HG03103 (cell line): ENCODE data around the gene PRIM1.
"Not testable (repeated sequence)": the region's sequence is repeated elsewhere in the genome, so short reads cannot be mapped to it uniquely, and the experiment has no call there.

ENCODE experiments used
- ATAC-seq: cut with Tn5 transposase; IDR thresholded peaks from one replicate; pipeline ENCODE4 v1.9.1; 2021; ENCODE audit warnings: low read depth; ENCODE audit not compliant: unreplicated experiment

Gene PRIM1

GRCh38 chr12:56751712-56752598 lies at the start of gene PRIM1:
TSS of gene PRIM1 (minus strand) at chr12:56752323. CDS start at chr12:56752298, 25 bp downstream.
- ATAC-seq = peak; percentile 65

DNA sequence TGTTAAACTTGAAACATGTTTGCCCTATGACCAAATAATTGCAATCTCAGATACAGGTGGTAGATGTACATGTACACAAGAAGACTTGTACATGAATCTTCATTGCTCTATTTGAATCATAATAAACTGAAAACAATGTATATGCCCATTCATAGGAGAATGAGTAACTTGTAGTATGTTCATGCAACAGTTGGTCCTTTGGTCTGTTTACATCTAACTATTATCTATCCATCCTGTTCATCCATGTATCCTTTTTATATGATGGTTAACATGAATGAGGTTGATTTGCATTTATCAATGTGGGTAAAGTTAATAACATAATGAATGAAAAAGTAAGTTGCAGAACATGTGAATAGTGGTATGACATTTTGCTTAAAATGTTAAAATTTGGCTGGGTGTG lies 48.1 kb upstream of the PRIM1 start:
- no peak for ATAC-seq

DNA sequence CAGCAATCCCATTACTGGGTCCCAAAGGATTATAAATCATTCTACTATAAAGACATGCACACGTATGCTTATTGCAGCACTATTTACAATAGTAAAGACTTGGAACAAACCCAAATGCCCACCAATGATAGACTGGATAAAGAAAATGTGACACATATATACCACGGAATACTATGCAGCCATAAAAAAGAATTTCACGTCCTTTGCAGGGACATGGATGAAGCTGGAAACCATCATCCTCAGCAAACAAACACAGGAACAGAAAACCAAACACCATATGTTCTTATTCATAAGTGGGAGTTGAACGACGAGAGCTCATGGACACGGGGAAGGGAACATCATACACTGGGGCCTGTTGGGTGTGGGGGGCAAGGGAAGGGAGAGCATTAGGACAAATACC lies 47.2 kb upstream of the PRIM1 start:
- not testable (repeated sequence) for ATAC-seq

DNA sequence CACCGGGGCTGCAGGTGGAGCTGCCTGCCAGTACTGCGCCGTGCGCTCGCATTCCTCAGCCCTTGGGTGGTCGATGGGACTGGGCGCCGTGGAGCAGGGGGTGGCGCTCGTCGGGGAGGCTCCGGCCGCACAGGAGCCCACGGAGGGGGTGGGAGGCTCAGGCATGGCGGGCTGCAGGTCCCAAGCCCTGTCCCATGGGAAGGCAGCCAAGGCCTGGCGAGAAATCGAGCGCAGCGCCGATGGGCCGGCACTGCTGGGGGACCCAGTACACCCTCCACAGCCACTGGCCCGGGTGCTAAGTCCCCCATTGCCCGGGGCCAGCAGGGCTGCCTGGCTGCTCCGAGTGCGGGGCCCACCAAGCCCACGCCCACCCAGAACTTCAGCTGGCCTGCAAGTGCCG lies 43.7 kb upstream of the PRIM1 start:
- ATAC-seq = not testable (repeated sequence)

GRCh38 chr12:56795046-56795562 lies 43.0 kb upstream of the PRIM1 start:
- ATAC-seq = not testable (repeated sequence)

DNA sequence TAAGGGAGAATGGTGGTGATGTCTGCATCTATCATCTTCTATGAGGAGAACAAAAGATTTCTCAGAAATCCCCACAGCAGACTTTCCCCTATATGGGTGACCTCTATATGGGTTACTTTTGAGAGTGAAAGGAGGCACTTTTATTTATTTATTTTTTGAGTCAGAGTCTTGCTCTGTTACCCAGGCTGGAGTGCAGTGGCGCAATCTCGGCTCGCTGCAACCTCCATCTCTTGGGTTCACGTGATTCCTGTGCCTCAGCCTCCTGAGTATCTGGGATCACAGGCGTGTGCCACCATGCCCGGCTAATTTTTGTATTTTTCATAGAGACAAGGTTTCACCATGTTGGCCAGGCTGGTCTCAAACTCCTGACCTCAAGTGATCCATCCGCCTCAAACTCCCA lies 41.0 kb upstream of the PRIM1 start:
- not testable (repeated sequence) for ATAC-seq

GRCh38 chr12:56792678-56793077 lies 40.6 kb upstream of the PRIM1 start:
- ATAC-seq = no peak

DNA sequence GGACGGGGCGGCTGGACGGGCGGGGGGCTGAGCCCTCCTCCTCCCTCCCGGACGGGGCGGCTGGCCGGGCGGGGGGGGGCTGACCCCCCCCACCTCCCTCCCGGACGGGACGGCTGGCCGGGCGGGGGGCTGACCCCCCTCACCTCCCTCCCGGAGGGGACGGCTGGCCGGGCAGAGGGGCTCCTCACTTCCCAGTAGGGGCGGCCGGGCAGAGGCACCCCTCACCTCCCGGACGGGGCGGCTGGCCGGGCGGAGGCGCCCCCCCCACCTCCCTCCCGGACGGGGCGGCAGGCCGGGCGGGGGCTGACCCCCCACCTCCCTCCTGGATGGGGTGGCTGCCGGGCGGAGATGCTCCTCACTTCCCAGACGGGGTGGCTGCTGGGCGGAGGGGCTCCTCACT lies 37.3 kb upstream of the PRIM1 start:
- not testable (repeated sequence) for ATAC-seq

DNA sequence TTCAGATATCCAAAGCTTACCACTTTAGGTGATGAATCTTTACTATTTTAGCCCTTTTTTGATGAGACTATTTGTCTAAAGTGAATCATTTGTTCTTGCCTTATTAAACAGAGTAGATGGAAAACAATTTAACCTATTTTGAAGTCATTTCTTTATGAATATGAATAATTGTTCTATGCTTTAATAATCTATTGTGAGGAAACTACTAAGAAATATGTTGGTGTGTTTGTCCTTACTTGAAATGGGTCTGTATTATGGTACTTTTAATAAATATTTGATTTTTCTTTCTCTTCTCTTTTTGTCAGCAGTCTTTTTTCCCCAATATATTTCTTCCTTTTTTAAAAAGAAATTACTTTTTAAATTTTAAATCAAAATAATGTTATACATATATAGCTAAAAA lies 35.4 kb upstream of the PRIM1 start:
- ATAC-seq = no peak

DNA sequence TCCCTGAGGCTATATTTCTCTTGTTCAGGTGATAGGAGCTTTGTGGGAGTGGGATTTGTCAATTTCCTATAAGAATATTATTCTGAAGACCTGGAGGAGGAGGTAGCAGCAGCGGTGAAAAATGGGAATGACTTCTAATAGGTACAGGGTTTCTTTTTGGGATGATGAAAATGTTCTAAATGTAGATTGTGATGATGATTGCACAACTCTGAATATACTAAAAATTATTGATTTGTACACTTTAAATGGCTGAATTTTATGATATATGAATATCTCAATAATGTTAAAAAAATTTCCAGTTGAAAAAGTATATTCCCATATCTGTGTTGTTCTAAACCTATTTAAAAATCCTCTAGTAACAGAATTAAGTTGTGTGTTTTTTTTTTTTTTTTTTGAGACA lies 33.8 kb upstream of the PRIM1 start:
- ATAC-seq = no peak

- ATAC-seq = no peak
These were observed 33.2 kb upstream of the PRIM1 start for GRCh38 chr12:56785141-56785865.

DNA sequence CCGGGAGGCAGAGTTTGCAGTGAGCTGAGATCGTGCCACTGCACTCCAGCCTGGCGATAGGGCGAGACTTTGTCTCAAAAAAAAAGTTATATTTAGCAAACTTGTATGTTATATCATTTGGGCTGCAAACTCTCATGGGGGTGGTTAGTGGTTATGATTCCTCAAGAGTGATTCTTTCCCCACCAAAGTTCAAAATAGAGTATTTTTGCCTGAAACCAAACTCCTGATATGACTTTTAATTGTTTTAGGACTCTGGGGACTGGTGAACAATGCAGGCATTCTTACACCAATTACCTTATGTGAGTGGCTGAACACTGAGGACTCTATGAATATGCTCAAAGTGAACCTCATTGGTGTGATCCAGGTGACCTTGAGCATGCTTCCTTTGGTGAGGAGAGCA lies 29.6 kb upstream of the PRIM1 start:
- no peak for ATAC-seq

GRCh38 chr12:56778756-56779155 lies 26.6 kb upstream of the PRIM1 start:
- no peak for ATAC-seq

GRCh38 chr12:56776654-56777053 lies 24.5 kb upstream of the PRIM1 start:
- ATAC-seq = no peak

- no peak for ATAC-seq
These were observed 23.5 kb upstream of the PRIM1 start for GRCh38 chr12:56775638-56776037.

DNA sequence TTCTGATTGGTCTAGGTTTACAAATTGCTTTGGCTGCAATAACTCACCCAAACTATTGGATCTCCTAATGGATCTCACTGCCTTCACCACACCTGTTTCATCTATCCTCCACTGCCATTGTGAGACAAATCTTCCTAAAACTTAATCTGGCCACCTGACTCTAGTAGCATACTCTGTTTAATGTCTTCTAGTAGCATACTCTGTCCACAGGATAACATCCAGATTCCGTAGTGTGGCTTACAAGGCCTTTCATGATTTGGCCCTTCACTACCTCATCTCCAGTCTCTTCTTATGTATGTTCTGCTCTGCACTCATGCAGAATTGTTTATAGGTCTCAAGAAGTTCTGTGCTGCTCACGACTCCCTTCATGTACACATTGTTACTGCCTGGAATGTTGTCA lies 21.0 kb upstream of the PRIM1 start:
- ATAC-seq = no peak

DNA sequence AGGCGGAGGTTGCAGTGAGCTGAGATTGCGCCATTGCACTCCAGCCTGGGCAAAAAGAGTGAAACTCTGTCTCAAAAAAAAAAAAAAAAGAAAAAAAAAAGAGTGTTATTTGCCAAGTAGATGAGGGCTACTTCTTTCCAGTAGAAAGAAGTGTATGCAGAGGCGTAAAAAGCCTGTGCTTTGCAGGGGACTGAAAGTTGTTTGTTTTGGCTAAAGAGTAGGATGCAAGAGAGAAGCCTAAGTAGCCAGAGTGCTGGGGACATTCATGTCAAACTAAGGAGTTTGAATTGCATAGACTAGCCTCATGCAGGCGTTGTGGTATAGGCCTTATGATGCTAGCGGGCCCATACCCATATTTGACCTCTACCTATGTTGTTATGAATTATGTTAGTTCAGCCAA lies 20.5 kb upstream of the PRIM1 start:
- no peak for ATAC-seq

GRCh38 chr12:56769868-56770267 lies 17.7 kb upstream of the PRIM1 start:
- ATAC-seq = no peak

DNA sequence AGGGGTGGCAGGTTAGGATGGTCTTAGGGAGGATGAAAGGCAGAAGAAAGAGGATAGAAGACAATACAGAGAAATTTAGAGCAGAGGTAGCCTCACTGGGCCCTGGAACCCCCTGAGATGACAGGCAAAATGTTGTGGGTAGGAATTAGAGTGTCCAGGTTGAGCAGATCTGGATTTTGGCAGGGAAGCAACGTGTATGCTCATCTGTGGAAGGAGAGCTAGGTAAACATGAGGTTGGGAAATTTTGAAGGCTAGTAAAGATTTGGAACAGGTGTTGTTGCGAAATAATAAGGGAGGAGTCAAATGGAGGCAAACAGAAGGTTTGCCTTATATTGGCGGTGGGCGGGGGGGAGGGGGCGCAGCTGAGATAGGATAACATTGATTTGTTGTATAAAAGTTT lies 16.3 kb upstream of the PRIM1 start:
- no peak for ATAC-seq

DNA sequence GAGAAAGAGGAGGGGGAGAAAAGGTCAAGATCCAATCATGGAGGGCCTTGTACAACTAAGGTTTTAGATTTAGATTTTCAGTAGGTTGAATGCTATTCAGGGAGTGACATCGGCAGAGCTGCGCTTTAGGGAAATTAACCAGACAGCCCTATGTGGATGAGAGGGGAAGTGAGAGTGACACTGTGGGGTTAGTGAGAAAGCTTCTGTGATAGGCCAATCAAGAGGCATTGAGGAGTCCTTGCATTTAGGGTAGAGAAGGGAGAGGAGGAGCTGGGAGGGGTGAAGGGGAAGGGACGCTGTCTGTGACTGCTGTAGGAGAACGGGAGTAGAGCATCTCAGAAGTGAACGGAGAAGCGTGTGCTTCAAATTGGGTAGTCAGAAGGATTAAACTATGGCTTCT lies 14.4 kb upstream of the PRIM1 start:
- peak; percentile 98 for ATAC-seq
